ENCODE results near the gene GALNT7.
"Not testable (repeated sequence)": the region's sequence is repeated elsewhere in the genome, so short reads cannot be mapped to it uniquely, and the experiment has no call there.

Gene GALNT7

DNA sequence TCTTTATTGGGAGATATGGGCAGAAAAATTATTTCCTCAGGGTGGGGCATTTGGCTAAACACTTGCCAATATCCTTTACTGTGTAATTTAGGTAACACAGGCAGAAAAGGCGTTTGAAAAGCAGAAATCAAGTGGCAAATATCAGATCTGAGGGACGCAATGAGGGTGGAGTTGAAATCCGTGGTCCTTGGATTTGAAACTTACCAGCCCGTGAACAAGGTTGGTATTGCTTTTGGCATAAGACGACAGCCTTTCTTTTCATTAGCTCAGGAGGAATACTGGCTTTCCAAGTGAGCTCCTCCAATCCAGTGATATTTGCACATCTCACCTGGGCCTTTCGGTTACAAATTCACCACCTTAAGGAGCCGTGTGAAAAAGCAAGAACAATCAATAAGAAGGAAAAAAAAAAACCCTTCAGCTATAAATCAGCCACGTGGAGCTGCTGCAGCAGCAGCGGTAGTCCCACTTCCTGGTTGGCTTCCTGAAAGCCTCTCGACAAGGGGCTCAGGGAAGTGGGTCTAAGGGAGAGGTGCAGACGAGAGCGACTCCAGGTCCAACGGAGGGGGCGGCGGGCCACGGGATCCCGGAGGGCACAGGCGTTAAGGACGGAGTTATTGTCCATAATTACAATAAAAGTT is 734 bp upstream of the GALNT7 start:
- peak; percentile 81 for DNase-seq

GRCh38 chr4:173169178-173169427 is 492 bp downstream of the GALNT7 start:
- no peak for DNase-seq

- peak; percentile 90 for DNase-seq
These were observed 994 bp downstream of the GALNT7 start for GRCh38 chr4:173169428-173170181.

- DNase-seq = no peak
These were observed 1.7 kb downstream of the GALNT7 start for GRCh38 chr4:173170182-173170778.

- DNase-seq = peak; percentile 75
These were observed 2.5 kb downstream of the GALNT7 start for GRCh38 chr4:173171098-173171497.

GRCh38 chr4:173171987-173172386 is 3.4 kb downstream of the GALNT7 start:
- peak; percentile 64 for DNase-seq

DNA sequence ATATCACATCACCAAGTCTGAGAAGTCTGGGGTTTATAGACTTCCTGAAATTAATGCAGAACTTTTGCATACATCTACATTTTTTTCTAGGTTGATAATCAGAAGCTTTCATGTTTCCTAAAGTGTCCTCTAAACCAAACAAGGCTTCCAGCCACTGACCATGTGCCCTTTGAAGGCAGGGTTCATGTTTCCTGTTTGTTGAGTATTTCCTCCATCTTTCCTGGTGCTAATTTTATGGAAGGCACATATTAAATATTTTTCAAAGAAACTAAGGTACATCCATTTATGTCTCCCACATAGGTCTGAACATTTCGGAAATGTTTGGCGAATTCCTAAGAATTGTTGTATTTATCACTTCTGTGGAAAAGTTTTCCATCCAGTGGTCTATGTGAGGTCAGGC is 5.6 kb downstream of the GALNT7 start:
- DNase-seq = no peak

DNA sequence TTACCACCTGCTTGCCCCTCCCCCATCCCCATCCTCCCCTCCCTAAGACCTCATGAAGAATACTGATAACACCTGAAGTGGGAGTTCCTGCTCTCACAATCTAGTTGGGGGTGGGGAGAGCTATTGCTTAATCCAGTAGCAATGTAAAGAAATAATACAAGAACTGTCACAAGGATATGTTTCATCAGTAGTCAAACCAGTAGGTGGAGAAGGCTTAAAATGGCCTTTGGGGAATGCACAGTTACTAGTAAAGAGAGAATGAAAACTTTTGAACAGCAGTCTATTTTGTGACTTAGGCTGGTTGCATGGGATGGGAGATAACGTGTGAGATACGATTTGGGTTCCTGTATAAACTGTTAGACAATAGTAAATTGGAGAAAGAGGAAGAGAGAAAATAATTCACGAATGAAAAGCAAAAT is 6.0 kb downstream of the GALNT7 start:
- DNase-seq = peak; percentile 75

- DNase-seq = no peak
These were observed 7.4 kb downstream of the GALNT7 start for GRCh38 chr4:173176010-173176409.

- no peak for DNase-seq
These were observed 8.6 kb downstream of the GALNT7 start for GRCh38 chr4:173177232-173177631.

DNA sequence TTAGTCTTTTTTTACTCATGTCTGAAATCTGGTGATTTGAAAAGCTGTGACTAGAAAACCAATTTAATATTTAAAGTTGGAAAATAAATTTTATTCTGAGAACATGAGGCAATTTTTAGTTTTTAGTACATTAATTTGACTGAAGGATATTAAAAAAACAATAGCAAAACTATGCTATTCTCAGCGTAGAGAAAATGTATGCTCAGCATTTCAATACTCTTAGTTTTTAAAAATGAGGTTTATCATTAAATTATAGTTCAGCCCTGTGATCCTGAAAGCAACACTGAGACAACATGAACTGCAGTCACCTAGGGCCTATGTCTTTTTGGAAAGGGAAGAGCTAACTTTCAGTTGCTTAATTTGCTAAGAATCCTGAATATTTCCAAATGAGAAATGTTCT is 9.5 kb downstream of the GALNT7 start:
- no peak for DNase-seq

- peak; percentile 43 for DNase-seq
These were observed 13.2 kb downstream of the GALNT7 start for GRCh38 chr4:173181848-173182247.

DNA sequence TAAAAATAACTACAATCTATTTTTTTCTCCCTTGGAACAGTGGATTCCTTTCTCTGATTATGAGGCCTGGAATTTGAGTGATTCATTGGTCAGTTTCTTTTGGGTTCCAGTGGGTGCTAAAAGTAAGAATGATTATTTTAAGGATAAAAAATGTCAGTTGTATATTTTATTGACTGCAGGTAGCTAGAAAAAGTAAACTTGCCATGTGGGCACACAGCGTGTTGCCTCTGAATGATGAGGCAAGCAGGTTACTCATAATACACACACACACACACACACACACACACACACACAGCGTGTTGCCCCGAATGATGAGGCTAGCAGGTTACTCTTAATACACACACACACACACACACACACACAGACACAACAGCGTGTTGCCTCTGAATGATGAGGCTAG is 13.8 kb downstream of the GALNT7 start:
- no peak for DNase-seq

DNA sequence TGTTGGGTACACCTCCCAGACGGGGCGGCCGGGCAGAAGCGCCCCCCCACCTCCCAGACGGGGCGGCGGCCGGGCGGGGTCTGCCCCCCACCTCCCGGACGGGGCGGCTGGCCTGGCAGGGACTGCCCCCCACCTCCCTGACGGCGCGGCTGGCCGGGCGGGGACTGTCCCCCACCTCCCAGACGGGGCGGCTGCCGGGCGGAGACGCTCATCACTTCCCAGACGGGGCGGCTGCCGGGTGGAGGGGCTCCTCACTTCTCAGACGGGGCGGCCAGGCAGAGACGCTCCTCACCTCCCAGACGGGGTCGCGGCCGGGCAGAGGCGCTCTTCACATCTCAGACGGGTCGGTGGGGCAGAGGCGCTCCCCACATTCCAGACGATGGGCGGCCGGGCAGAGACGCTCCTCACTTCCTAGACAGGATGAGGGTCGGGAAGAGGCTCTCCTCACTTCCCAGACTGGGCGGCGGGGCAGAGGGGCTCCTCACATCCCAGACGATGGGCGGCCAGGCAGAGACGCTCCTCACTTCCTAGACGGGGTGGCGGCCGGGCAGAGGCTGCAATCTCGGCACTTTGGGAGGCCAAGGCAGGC is 15.1 kb downstream of the GALNT7 start:
- not testable (repeated sequence) for DNase-seq

DNA sequence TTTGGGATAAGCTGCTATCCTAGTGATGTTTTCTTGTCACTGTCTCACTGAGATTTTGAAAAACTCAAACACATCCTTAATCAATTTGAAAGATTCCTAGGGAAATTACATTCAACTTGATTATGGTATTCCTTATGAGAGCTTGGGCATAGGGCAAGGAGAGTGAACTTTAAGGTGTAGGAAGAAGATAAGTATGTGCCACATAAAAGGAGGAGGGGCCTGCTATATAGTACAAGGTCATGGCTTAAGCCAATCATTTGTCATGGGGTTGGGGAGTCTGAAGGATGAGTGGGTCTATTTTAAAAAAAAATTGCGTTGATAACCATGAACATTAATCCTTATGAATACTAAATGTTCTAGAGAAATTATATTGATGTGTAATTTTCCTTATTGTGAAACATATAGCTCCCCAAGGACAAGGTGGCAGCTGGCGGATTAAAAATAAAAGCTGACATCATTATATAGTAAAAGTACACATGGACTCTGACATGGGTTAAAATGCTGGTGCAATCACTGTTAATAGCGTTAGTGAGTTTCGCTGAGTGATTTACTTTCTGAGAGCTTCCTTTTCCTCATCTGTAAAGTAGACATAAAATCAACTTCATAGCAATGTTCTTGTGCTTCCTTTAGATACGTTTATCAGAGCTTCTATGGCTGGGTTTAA is 17.4 kb downstream of the GALNT7 start:
- peak; percentile 44 for DNase-seq

GRCh38 chr4:173187732-173188131 is 19.1 kb downstream of the GALNT7 start:
- DNase-seq = no peak

DNA sequence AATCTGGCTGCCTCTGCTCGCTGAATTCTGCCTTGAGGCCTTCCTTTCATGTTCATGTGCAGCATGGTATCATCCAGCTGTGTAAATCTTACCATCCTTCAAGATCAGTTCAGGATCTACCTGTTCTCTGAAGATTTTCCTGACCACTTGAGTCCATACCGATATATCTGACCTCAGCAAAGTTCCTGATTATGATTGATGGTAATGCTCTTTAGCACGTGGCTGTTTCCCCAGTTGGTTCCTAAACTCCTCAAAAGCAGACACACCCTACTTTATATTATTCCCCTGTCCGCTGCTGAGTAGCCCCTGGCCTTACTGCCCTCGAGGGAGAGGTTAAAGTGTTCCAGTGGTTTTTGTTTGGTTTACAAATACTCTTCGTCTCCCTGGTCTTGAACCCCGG is 20.0 kb downstream of the GALNT7 start:
- DNase-seq = no peak

- DNase-seq = no peak
These were observed 20.6 kb downstream of the GALNT7 start for GRCh38 chr4:173189117-173189693.

- no peak for DNase-seq
These were observed 23.0 kb downstream of the GALNT7 start for GRCh38 chr4:173191623-173192041.

DNA sequence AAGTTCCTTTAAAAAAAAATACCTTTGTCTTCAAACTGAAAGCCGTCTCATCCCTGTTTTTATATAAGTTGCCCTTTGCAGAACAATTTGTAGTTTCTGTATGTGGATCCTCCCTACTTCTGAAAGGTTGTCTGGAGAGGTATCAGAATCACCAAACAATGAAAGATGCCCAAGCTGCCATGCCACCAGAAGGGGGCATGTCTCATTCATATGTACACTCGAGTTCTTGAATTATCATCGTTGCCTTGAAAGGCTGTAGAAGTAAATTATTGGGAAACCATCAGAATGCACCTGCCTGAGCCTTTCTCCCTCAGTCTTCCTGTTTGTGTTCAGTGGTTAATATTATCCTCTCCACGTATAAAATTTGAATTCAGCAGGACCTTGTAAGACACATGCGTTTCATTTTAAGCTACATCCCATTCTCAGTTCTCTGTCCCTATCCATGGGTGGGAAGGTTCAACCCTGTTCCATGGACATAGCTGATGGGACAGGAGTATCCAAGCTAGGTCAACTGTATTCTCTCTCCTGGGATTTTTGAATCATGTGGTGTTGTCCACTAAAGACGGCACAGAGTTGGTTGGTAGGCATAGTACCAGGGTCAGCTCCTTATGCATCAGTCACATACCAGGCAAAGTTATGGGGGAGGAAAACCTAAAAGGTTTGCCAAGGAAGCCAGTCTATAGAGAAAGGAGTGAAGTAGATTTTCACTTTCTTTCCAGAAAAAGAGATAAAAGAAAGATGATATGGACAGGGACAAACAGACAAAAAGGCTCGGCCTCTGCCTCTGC is 24.0 kb downstream of the GALNT7 start:
- peak; percentile 62 for DNase-seq

DNA sequence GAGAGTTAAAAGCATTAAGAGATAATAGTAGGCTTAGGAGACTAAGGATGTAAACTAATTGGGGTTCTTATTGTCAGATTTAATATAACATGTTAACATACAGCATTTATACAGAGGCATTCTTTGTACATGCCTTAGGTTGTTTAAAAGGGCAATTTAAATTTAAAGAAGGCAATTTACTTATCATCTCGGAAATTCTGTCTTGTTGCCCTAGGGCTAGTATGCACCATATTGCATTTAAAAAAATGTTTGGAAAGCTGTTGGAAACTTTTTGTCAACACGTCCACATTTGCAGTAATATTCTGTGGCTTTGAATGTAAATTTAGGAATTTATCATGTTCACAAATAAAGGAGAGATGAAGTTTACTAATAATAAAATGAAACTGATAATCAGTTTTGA is 25.5 kb downstream of the GALNT7 start:
- no peak for DNase-seq

DNA sequence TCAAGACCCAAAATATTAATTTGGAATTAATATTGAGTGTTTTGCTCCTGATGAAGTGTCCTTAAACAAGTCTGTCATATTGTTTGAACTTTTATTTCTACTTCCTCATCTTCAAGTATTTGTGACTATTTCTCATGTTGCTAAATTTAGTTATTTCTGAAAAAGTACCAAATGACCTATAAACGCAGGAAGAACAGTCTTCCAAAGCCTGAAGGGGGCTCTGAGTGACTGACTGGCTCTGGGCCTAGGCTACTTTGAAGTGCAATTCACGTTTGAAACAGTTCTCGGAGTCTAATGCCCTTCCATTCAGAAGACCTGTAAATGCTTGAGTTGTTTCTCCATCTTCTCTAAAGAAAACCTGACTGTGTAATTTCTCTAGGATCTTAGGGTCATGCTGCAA is 26.5 kb downstream of the GALNT7 start:
- peak; percentile 41 for DNase-seq

All from hematopoietic multipotent progenitor cell treated with erythropoietin and hydrocortisone succinate and interleukin-3 and kit ligand, for 4 days (in vitro differentiated cells).